Right renal pelvis (tissue), 4 donors: ENCODE measurements around the gene HMGN4. TPM values are rescaled to one million over a fixed set of nuclear protein-coding genes. Genes with fewer than 3 reads are reported as not detected.
A peak's percentile ranks its signal among the peaks of the same experiment; 100 is the strongest.

Source experiments
- DNase-seq, 4 donors: peaks; one replicate each; pipeline ENCODE4 v3.0.0-alpha.2; 2013; ENCODE audit warnings: low read depth in 4 of 4, low spot score in 3 of 4, missing footprints in 1 of 4
- polyA plus RNA-seq, 4 donors: library from polyadenylated mRNA; unstranded; fragments of 120-200 nt; gene quantifications; one replicate each; pipeline ENCODE4 v1.2.1, GENCODE V29; 2013; ENCODE audit not compliant: insufficient read length in 4 of 4

HMGN4 gene
- polyA plus RNA-seq, 4 donors, result 85.5 to 94.0 (median 90.4) TPM

DNA sequence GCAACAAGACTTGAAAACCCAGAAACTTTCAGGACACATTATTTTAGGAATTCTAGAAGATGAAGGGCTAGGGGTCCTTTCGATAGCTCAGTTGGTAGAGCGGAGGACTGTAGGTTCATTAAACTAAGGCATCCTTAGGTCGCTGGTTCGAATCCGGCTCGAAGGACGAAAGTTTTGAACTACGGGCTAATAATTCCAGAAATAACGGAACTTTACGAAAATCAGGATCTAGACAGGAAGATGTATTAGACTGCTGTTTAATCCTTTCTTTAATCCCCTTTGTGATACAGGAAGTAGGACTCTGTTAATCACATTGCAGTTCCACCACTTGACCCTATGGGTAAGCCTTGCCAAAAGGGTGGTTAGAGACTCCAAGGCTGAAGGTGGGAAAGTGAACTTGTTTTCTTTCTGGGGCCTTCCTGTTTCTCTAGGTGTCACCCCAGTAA lies 37.4 kb downstream of the HMGN4 start:
- DNase-seq, result no peak

- no peak for DNase-seq
Observed at GRCh38 chr6:26576407-26576843, 38.3 kb downstream of the HMGN4 start.

DNA sequence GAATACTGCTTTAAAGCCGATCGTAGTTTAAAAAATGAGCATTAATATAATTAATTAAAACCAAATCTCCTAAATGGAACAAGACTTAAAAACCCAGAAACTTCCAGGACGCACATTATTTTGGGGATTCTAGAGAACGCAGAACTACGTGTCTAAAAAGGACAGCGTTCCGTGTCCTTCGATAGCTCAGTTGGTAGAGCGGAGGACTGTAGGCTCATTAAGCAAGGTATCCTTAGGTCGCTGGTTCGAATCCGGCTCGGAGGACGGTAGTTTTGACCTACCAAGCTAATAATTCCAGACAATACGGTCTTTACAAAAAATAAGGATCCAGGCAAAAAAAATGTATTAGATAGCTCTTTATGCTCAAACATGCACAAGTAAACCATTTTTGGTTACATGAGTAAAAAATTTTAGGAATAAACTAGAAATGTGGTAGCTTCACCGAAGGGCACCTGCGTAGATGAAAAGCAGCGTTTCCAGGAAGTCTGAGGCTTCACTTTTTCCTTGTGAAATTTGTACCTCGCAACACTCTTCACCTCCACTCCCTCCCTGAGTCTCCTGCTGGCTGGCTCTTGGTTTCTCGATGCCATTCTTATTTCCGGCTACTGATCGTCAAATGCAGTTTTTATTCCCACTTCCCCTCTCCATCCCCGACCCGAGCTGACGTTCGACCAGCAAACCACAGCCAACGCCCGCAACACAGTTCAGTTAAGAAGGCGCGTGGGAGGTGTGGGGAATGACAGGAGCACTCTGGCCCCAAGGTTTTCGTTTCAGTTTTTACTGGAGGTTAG lies 39.0 kb downstream of the HMGN4 start:
- no peak for DNase-seq

GRCh38 chr6:26577720-26578072 lies 39.5 kb downstream of the HMGN4 start:
- DNase-seq, result no peak

DNA sequence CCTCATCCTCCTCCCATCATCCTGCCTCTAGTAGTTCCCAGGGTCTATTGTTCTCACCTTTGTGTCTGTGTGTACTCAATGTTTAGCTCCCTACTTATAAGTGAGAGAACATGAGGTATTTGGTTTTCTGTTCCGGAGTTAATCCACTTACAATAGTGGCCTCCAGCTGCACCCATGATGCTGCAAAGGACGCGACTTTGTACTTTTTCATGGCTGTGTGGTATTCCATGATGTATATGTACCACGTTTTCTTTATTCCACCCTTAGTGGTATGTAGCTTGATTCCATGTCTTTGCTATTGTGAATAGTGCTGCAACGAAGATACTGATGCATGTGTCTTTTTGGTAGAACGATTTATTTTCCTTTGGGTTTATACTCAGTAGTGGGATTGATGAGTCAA lies 40.1 kb downstream of the HMGN4 start:
- no peak for DNase-seq

GRCh38 chr6:26578741-26579140 lies 40.6 kb downstream of the HMGN4 start:
- DNase-seq, result no peak

- DNase-seq, result no peak
Observed at GRCh38 chr6:26581164-26581915, 43.2 kb downstream of the HMGN4 start.

DNA sequence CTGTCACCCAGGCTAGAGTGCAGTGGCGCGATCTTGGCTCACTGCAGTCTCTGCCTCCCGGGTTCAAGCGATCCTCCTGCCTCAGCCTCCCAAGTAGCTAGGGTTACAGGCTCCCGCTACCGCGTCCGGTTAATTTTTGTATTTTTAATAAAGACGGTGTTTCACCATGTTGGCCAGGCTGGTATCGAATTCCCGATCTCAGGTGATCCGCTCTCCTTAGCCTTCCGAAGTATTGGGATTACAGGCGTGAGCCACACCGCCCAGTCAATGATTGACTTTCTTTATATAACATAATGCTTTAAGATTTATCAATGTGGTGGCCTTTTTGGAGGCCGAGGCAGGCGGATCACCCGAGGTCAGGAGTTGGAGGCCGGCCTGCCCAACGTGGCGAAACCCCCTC lies 50.8 kb downstream of the HMGN4 start:
- DNase-seq, result no peak

GRCh38 chr6:26592649-26593048 lies 54.5 kb downstream of the HMGN4 start:
- DNase-seq, result no peak

DNA sequence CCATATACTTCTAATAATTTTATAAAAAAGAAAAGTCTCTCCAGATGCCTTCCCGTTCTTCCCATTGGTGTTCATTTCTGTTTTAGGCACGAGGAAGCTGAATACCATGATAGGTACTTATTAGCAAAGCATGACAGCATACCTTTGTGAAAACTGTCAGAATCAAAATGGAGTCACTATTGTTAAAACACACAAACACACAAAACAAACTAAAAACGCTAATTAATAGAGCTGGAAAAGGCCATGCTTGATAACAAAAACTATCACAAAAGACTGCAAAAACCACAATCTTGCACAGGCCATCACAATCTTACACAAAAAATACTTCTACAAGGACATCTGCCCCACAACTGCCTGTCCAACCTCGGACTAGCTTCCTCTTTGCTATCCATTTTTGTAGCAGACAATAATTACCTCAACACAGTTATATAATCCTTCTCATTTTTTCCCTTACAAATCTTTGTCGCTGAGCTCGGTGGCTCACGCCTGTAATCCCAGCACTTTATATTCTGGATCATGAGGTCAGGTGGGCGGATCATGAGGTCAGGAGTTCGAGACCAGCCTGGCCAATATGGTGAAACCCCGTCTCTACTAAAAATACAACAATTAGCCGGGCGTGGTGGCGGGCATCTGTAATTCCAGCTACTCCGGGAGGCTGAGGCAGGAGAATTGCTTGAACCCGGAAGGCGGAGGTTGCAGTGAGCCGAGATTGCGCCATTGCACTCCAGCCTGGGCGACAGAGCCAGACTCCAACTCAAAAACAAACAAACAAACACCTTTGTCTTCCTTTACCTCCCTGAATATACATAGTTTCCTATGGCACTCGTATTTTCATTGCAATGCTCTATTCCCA lies 55.3 kb downstream of the HMGN4 start:
- no peak for DNase-seq

- DNase-seq, result no peak
Observed at GRCh38 chr6:26594131-26594498, 55.9 kb downstream of the HMGN4 start.

DNA sequence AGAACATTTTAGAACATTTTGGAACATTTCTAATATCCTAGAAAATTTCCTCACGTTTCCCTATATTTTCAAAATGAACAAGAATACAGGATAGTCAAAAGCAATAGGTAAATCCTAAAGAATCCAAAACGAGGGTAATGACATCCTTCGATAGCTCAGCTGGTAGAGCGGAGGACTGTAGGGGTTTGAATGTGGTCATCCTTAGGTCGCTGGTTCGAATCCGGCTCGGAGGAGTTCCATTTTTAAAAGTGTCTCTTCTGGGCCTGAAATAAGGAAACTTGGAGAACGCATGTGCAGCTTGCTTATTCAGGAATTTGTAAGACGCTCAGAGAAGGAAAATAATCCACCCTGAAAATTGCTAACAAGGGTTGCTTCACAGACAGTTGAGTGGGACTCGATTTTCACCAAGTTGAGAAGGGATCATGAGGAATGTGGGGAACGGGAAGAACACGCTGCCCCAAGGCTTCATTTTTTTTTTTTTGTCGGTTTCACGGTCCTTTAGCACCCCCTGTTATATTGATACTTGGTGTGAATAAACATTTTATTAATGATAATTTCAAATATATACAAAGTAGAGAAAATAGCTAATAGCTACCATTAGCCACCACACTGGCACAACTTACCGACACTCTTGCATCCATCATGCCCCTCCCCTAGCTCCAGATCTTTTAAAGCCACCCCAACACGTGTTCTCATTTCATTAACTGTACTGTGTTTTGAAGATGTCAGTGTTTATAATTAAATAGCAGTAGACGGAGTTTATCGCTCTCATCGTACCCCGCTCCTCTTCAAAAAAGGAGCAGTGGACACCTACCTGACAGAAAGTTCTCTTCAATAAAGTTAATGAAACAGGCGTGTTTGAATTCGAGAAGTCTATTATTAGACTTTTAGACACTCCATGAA lies 56.8 kb downstream of the HMGN4 start:
- no peak for DNase-seq

DNA sequence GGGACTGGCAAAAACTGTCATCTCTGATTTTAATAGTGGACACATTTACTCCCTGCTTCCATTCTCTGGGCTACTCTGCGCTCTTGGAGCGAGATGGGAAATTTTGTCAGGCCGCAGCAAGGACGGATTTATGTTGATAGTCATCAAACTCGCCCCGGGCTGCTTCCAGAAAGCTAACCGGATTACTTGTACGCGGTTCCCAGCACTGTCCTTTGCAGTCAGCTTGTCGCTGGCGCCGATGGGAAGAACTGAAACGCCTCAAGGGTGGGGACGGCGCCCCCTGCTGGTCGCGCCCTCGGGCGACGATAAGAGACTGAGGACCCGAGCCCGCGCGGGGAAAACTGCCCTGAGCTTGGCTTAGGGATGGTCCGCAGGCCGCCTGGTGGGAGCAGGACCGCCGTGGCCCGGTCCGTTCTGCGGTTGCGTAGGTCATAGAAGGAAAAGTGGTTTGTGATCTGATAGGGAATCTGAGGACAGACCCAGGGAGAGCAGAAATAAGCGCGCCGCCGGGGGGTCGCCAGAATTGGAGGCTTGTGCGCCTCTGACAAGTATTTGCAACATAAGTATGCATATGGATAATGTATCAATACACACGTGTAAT lies 57.6 kb downstream of the HMGN4 start:
- peak; percentile 81 to 90 (median 84) for DNase-seq

Other genes with a start within 250 kb of the HMGN4 start
- gene BTN3A2, start 173.2 kb upstream of the HMGN4 start, polyA plus RNA-seq, result 10 to 100 TPM; 11.7 to 20.0 (median 15.0) TPM
- 10 to 100 TPM; 10.2 to 18.1 (median 12.5) TPM for gene BTN2A2, start 155.3 kb upstream of the HMGN4 start, polyA plus RNA-seq
- gene BTN3A1, start 136.1 kb upstream of the HMGN4 start, polyA plus RNA-seq, result 10 to 100 TPM; 19.2 to 31.1 (median 27.1) TPM
- gene BTN3A3, start 97.9 kb upstream of the HMGN4 start, polyA plus RNA-seq, result 10 to 100 TPM; 12.1 to 19.7 (median 14.8) TPM
- 10 to 100 TPM; 30.1 to 32.5 (median 31.4) TPM for gene BTN2A1, start 80.4 kb upstream of the HMGN4 start, polyA plus RNA-seq
- gene BTN1A1, start 38.1 kb upstream of the HMGN4 start, polyA plus RNA-seq, result under 1 TPM; 0.11 to 0.31 (median 0.19) TPM
- gene ABT1, start 58.6 kb downstream of the HMGN4 start, polyA plus RNA-seq, result 10 to 100 TPM; 14.5 to 17.5 (median 16.1) TPM
- gene ZNF322, start 121.4 kb downstream of the HMGN4 start, polyA plus RNA-seq, result 10 to 100 TPM; 37.8 to 49.8 (median 47.9) TPM